Measurements from ENCODE around the gene F9. TPM values are rescaled to one million over a fixed set of nuclear protein-coding genes. Genes with fewer than 3 reads are reported as not detected.

The F9 gene
- total RNA-seq (2022; extraction: Qiagen RNA extraction) = not detected in 5 replicates

DNA sequence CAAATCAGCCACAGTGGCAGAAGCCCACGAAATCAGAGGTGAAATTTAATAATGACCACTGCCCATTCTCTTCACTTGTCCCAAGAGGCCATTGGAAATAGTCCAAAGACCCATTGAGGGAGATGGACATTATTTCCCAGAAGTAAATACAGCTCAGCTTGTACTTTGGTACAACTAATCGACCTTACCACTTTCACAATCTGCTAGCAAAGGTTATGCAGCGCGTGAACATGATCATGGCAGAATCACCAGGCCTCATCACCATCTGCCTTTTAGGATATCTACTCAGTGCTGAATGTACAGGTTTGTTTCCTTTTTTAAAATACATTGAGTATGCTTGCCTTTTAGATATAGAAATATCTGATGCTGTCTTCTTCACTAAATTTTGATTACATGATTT is at the start of gene F9:
Gene F9, plus strand, starts transcription at position 190 of the 400 bp plus-strand sequence. Its CDS starts 26 bp downstream, at position 216.

Other genes starting within 250 kb of the F9 start
- 0.07 to 0.11 TPM (median 0.07 TPM) in 3 of 5 replicates, not detected in the others for gene MCF2, start 177.4 kb downstream of the F9 start, total RNA-seq (2022; extraction: Qiagen RNA extraction)

Measured in A549 treated with dexamethasone at 1 μM for 4 hours (cell line).